HUDEP-2 (cell line): Measurements from ENCODE around the gene CAVIN1.
A peak's percentile ranks its signal among the peaks of the same experiment; 100 is the strongest.
"Not testable (repeated sequence)": the region's sequence is repeated elsewhere in the genome, so short reads cannot be mapped to it uniquely, and the experiment has no call there.

Source experiments
- DNase-seq, 76 experiments: peaks; one replicate each; lab custom pipeline; 2025; ENCODE audit not compliant: unreplicated experiment in 76 of 76; lab: John Stamatoyannopoulos, UW

CAVIN1 gene

DNA sequence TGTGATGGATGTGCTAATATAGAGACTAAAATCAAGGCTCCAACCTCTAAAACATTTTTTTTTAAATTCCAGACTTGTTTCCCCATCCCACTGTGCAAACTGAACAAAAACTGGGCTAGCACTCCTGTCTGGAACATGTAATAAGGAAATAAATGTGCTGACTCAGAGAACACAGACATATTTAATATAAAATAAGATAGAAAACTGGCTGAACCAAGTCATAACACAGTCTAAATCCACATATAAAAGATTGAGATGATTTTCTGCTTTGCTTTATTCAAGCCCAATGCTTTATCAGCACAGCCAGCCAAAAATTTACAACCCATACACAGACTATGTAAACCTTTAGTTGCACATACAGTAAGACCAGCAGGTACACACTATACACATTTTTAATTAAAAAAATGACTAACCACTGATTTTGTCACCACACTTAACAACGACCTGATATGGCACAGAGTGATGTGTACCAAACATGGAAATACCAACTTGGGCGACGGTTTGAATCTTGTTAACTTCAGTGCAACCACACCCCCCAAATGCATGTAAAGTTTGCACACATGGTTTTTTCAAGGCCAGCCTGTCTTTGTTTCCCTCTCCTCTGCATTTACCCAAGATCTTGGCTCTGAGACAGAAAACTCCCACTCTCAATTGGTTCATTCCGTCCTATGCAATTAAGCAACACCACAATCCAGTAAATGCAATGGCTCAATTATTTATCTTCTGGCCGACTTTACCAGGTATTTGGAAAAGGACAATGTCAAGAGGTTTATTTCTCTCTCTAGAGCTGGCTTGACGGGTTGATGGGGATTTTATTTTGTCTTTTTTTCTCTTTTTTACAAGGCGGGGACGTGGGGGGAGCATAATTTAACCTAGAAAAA is 36.0 kb downstream of the CAVIN1 start:
- peak in 22 of 76 experiments; percentile 9 to 69 (median 38) for DNase-seq

DNA sequence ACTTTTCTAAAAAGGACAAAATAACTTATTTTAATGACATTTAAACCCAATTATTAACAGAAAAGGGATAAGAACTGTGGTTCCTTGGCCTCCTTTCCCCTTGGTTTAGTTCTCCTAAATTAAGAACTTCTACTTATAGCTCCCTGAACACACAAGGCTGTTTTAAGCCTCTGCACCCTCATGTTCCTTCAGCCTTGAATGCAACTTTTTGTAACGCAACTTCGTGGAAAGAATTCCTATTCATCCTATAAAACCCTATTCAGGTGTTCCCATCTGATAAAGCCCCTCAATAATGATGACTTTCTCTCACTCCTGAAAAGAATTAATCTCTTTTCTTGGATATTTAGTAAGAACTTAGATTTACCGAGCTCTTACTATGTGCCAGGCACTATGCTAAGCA is 41.2 kb downstream of the CAVIN1 start:
- DNase-seq, result no peak

DNA sequence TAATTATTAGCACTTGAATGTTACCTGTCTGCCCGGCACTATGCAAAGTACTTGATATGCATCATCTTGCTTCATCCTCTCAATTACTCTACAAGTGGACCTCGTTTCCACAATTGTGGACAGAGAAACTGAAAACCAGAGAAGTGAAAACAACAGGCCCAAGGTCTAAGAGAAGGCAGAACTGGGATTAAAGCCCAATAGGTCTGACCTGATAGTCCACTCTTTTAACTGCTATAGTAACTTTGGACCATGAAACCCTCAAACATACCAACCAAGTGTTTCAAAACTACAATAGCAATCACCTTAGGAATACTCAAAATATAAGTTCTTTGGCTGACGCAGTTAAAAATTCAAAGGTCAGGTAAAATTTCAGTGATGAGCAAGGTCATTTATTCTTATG is 42.1 kb downstream of the CAVIN1 start:
- DNase-seq, result no peak

DNA sequence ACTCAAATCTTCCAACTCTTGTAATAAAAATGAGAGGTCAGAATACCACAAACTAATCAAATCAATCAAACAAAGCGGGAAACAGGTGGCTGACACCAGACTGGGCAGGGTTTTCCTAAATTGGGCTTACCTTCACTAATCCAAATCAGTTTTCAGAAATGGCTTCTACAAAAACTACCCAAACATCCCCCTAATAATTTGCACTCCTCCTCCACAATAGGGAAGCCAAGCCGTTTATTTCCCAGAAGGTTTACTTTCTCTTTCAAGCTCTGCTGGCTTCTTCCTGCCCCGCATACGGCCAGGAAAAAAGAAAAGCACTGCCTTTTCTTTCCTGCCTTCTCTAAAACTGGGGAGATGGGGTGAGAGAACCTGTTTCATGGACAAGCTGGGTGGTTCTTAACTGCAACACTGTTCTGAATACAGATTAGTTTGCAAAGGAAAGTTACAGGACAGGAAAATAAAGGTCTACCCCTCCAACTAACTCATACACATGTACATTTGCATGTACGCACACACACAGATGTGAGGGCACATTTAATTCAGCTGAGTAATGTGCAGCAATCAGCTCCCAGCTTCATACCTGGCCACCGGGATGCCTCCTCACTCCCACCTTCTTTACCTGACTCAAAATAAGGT is 44.0 kb downstream of the CAVIN1 start:
- DNase-seq, result no peak

DNA sequence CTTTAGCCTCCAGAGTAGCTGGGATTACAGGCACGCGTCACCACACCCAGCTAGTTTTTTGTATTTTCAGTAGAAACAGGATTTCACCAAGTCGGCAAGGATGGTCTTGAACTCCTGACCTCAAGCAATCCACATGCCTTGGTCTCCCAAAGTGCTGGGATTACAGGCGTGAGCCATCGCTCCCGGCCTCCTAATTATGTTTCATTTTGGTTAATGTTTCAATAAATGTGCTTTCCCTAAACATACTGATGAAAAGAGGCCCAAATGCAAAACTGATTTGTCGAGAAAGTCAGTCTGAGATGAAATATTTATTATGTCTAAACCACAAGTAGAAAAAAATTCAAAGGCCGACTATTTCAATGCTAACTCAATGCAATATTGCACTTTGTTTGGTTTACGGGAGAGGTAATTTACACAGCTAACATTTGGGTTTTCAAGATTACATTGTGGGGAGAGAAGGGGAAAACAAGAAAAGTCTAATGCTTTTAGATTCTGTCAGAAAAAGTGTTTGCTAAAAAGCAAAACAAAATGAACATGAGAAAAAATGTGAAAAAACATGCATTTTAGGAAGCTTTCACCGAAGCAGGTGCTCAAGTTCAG is 44.6 kb downstream of the CAVIN1 start:
- DNase-seq, result no peak

DNA sequence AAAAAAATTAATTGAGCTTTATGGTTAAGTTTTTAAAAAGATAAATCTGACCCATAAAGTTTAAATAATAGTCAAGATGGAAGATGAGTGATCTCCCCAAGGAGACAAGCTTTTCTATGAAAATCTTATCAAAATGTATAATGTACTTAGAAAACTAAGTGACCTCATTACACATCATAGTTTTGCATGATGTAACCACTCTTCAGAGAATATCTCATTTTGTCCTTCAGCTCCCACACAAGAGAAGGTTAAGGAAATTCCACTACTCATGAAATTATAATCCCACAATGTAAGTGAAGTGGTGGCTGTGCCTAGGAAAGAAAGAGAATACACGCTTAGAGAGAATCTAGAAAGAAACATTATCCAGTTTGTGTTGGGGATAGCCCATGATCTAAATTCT is 49.2 kb downstream of the CAVIN1 start:
- DNase-seq, result no peak

DNA sequence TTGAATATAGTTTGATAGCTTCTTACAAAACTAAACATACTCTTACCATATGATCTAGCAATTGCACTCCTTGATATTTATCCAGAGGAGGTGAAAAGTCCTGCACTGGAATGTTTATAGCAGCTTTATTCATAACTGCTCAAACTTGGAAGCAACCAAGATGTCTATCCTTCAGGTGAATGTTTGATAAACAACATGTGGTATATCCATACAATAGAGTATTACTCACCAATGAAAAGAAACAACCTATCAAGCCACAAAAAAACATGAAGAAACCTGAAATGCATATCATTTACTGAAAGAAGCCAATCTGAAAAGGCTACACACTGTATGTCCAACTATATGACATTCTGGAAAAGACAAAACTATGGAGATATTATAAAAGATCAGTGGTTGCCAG is 50.9 kb downstream of the CAVIN1 start:
- no peak for DNase-seq

DNA sequence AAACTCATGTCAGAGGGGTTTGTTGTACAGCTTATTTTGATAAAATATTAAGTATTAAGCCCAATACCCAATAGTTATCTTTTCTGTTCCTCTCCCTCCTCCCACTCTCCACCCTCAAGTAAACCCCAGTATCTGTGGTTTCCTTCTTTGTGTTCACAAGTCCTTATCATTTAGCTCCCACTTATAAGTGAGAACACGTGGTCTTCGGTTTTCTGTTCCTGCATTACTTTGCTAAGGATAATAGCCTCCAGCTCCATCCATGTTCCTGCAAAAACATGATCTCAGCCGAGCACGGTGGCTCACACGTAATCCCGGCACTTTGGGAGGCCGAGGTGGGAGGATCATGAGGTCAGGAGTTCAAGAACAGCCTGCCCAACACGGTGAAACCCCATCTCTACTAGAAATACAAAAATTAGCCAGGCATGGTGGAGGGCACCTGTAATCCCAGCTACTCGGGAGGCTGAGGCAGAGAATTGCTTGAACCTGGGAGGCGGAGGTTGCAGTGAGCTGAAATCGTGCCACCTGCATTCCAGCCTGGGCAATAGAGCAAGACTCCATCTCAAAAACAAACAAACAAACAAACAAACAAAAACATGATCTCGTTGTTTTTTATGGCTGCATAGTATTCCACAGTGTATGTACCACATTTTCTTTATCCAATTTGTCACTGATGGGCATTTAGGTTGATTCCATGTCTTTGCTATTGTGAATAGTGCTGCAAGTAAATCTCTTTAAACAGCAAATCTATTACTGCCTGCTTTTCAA is 54.1 kb downstream of the CAVIN1 start:
- DNase-seq, result peak in 4 of 76 experiments; percentile 7 to 45 (median 10)

DNA sequence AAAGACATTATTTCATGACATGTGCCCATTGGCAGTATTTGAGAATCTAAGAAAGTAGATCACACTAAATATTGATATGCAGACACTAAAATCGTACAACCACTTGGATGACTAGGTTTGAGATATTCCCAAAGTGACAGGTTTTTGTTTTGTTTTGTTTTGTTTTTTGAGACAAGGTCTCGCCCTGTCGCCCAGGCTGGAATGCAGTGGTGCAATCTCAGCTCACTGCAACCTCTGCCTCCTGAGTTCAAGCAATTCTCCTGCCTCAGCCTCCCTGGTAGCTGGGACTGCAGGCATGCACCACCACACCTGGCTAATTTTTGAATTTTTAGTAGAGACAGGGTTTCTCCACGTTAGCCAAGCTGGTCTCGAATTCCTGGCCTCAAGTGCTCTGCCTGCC is 54.7 kb downstream of the CAVIN1 start:
- not testable (repeated sequence) for DNase-seq

DNA sequence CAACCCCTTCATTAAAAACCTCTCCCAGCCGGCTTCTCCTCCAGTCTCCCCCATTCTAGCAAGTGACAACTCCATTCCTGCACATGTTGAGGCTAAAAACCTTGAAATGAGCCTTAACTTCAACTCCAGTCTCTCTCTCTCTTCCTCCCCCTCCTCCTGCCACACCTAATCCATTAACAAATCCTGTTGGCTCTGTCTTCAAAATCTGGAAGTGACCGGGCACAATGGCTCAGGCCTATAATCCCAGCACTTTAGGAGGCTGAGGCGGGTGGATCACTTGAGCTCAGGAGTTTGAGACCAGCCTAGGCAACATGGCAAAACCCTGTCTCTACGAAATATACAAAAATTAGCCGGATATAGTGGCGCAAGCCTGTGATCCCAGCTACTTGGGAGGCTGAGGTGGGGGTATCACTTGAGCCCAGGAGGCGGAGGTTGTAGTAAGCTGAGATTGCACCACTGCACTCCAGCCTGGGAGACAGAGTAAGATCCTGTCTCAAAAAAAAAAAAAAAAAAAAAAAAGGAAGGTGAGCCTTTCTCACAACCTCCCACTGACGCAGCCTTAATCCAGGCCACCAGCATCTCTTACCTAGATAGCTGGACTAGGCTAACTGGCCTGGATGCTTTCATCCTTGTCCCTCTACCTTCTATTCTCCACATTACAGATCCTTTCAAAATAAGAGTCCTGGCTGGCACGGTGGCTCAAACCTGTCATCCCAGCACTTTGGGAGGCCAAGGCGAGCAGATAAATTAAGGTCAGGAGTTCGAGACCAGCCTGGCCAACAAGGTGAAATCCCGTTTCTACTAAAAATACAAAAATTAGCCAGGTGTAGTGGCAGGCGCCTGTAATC is 56.7 kb downstream of the CAVIN1 start:
- not testable (repeated sequence) for DNase-seq

DNA sequence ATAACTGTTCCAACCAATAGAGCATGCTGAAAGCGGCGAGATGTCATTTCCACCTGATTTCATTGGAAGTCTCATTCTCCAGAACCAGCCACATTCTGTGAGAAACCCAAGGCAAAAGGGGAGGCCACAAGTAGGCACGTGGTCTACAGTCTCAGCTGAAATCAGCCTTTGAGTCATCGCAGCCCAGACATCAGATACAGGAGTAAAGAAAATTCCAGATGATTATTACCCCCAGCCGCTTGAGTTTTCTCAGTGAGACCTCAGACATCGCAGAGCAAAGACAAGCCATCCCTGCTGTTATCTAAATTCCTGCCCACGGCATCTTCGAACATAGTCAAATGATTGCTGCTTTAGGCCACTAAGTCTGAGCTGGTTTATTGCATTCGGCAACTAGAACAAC is 57.9 kb downstream of the CAVIN1 start:
- DNase-seq, result peak in 3 of 76 experiments; percentile 2 to 9 (median 3)

DNA sequence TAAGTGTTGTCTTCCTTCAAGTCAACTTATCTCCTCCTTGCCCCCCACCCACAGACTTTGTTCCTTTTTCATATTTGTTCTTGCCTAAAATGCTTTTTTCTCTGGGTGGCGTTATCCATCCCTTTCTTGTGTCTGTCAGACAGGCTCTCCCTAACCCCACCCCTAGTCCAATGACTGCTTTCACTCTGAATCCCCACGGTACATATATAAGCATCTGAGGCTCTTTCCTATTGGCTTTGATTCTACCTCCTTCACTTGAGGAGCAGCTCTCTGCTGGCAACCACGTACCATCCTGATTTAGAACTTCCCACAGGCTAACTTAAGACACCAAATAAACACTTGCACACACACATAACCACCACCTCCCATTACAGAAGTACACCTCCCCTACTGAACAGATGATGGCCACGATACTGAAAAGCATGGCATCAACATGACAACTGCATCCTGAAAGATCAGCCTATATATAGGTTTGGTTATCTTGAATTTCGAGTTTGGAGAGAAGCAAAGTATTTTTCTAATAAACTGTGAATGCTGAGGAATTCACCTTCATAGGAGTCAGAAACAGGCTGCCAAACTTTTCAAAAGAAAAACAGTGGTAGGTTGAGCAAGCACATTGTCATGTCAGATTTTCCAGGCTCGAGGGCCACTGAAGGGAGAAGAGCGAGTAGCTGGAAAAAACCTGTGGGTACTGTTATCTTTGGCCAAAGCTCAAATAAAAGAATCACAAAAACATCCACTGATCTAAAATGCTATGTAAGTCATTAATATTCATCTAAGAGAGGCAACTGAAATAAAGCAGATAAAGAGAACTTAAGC is 59.1 kb downstream of the CAVIN1 start:
- peak in 1 of 76 experiments; percentile 26 for DNase-seq

DNA sequence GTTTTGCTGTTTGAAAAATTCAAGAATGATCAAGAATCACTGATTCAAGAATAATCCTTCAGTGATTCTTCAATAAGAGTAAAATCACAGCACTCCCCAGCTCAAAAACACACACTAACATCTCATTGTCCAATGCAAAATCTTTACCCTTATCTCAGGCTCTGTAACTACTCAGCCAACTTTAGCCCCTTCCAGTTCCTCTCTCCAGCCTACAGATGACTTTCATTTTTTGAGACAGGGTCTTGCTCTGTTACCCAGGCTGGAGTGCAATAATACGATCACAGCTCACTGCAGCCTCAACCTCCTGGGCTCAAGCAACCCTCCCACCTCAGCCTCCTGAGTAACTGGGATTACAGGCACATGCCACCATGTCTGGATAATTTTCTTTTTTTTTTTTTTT is 59.8 kb downstream of the CAVIN1 start:
- DNase-seq, result no peak

DNA sequence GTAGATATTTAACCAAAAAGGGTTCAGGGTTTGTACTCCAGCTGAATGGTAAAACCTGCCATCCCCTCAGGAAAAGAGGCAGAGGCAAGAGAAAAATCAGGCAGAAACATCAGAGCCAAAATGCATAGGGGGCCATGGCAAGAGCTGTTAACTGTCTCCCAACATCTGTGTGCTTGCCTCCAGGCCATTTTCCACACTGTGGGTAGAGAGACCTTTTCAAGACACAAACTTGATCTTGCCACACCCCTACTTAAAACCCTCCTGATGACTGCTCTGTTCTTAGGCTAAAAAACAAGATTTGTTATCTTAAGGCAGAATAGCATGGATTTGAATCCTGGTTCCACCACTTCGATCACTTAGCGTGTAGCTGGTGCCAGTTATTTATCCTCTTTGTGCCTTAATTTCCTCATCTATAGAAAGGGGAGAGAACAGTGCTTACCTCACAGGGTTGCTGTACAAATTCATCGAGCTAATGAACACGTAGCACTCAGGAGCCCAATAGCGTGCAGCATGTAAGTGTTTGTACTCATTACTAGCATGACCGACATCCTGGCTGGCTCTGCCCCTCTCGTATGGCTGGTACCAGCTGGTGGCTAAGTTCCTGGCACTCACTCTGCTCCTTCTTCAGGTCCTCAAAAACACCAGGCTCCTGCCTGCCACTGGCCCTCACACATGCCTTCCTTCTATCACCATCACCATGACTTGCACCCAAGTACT is 60.7 kb downstream of the CAVIN1 start:
- peak in 4 of 76 experiments; percentile 2 to 30 (median 25) for DNase-seq

DNA sequence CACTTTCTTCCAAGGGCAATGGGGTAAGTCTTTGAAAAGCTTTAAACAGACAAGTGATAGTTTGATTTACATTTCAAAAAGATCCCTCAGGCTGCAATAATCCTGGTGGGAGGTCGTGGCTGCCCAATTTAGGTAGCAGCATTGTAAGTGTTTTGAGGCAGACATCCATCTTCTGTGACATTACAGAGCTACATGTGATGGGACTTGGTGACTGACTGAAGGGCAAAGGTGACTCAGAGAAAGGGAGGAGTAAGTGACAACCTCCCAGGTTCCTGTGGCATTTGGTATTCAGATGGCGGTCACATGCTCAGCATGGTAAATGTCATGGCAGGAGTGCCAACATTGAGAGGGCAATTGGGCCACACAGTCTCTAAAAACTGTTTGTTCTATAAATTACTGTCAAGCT is 61.3 kb downstream of the CAVIN1 start:
- DNase-seq, result peak in 2 of 76 experiments; percentile 23 to 33

DNA sequence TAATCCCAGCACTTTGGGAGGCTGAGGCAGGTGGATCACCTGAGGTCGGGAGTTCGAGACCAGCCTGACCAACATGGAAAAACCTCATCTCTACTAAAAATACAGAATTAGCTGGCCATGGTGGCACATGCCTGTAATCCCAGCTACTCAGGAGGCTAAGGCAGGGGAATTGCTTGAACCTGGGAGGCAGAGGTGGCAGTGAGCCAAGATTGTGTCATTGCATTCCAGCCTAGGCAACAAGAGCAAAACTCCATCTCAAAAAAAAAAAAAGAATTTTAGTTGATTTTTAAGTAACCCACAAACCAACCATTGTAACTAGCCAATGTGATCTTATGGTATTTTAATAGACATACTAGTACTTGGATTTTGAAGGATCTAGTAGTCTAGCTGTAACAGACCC is 62.7 kb downstream of the CAVIN1 start:
- not testable (repeated sequence) for DNase-seq

DNA sequence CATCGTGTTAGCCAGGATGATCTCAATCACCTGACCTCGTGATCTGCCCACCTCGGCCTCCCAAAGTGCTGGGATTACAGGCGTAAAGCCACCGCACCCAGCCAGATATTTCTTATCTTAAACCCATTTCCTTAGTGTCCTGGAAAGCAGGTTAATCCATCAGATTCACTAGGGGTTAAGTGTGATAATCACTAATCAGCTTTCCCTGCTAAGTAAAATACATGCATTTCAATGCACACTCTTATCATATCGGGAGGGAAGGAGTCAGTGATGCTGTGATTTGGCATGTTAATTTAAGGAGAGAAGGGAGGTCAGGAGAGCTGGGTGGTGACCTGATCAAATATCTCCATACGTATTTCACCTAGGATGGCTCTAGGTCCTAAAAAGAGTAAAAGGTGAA is 63.9 kb downstream of the CAVIN1 start:
- no peak for DNase-seq

DNA sequence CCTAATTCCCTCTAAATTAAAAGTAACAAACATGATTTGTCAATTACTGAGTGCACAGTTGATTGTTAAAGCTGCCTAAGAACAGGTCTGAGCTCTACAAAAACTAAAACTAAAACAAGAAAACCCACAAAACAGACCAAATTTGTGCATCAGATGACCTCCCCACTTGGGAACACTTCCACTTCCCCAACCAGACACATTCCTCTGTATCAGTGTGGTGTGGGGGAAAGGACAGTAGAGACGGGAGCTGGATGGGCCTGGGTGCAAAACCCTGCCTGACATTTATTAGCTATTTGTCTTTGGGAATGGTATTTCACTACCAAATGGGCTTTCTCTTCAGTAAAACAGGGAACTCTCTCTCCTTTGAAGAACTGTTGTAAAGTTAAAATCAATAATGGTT is 64.6 kb downstream of the CAVIN1 start:
- no peak for DNase-seq
